Stimulated activated CD8-positive, alpha-beta memory T cell treated with anti-CD3 and anti-CD28 coated beads, Interleukin-7, amount 100 ng/mL, for 48 hours (primary cell): Measurements from ENCODE around the gene MACC1.

Experiments used
- DNase-seq, 2 donors: peaks; one replicate each; pipeline ENCODE4 v3.0.0-alpha.2; 2020; ENCODE audit warnings: low read depth in 1 of 2; ENCODE audit errors: extremely low read depth in 1 of 2

The MACC1 gene, protein sequence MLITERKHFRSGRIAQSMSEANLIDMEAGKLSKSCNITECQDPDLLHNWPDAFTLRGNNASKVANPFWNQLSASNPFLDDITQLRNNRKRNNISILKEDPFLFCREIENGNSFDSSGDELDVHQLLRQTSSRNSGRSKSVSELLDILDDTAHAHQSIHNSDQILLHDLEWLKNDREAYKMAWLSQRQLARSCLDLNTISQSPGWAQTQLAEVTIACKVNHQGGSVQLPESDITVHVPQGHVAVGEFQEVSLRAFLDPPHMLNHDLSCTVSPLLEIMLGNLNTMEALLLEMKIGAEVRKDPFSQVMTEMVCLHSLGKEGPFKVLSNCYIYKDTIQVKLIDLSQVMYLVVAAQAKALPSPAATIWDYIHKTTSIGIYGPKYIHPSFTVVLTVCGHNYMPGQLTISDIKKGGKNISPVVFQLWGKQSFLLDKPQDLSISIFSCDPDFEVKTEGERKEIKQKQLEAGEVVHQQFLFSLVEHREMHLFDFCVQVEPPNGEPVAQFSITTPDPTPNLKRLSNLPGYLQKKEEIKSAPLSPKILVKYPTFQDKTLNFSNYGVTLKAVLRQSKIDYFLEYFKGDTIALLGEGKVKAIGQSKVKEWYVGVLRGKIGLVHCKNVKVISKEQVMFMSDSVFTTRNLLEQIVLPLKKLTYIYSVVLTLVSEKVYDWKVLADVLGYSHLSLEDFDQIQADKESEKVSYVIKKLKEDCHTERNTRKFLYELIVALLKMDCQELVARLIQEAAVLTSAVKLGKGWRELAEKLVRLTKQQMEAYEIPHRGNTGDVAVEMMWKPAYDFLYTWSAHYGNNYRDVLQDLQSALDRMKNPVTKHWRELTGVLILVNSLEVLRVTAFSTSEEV

DNA sequence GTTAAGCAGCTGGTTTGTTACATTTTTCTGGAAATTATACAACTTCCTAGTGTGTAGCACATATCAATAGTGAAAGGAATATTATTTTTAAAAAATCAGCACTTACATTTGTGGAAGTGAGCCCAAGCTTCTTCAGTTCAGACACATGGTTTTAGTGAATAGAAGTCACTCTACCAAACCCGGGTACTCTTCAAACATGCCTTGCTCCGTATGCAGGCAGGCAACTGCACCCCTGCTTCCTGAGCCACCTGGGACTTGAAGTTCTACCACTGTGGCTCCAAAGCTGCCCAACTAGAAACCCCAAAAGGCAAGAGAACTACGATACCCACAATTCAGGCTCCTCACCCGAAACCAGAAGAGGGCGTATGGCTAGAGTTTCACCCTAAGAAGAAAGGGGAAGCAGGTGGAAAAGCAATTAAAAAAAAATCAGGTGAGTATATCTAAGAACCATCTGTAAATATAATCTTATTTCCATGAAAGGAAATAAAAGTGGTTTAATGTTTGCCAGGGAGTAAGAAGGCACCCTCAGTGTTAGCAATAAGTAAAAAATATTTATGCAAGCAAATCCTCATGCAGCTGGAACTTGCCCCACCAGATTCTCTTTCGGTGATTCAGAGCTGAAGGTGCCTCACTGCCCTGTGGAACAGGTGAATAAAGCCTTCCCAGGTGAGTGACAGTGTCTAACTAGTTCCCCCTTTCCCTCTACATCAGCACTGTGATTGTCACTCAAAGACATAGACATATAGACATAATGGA, at the start of gene MACC1:
TSS of gene MACC1 (minus strand) at position 192 of the 756 bp plus-strand sequence. CDS start 55,522 bp downstream, outside the sequence.
- no peak for DNase-seq

GRCh38 chr7:20264623-20265022, 47.4 kb upstream of the MACC1 start:
- no peak for DNase-seq

GRCh38 chr7:20260223-20260622, 43.0 kb upstream of the MACC1 start:
- DNase-seq: no peak

- DNase-seq: no peak
Measured at GRCh38 chr7:20257212-20257611, 40.0 kb upstream of the MACC1 start.

DNA sequence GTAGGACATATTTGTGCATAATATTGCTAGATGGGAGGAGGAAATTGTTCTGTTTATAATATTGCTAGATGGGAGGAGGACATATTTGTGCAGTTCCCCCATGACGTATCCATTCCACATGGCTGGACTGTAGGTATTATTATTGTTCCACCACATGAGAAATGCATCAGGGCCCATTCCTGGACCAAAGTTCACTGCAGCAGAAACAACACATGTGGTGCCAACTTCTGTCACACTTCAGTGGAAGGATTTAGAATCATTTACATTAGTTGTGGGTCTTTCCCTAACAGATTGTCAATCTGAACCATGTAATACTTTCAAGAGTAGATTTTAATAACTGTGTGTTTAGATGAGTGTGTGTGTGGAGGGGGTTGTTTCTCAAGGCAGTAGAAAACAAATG, 32.7 kb upstream of the MACC1 start:
- no peak for DNase-seq

- DNase-seq: no peak
Measured at GRCh38 chr7:20249376-20249775, 32.2 kb upstream of the MACC1 start.

DNA sequence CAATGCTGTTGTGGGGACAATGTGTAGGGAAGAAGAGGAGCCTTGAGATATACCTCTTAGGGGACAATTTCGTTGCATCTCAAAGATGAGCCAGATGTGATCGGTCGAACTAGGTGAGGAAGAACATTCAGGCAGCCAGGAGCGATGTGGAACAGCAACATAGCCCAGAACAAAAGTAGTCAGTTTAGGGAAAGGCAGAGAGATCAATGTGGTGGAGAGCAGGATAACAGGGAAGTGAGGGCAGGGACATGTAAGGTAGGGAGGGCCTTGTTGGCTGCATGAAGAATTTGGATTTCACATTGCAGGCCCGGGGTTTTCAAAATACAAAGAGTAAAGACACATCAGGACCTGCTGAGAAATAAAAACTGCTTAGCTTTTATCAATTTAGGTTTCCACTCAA, 29.1 kb upstream of the MACC1 start:
- no peak for DNase-seq

DNA sequence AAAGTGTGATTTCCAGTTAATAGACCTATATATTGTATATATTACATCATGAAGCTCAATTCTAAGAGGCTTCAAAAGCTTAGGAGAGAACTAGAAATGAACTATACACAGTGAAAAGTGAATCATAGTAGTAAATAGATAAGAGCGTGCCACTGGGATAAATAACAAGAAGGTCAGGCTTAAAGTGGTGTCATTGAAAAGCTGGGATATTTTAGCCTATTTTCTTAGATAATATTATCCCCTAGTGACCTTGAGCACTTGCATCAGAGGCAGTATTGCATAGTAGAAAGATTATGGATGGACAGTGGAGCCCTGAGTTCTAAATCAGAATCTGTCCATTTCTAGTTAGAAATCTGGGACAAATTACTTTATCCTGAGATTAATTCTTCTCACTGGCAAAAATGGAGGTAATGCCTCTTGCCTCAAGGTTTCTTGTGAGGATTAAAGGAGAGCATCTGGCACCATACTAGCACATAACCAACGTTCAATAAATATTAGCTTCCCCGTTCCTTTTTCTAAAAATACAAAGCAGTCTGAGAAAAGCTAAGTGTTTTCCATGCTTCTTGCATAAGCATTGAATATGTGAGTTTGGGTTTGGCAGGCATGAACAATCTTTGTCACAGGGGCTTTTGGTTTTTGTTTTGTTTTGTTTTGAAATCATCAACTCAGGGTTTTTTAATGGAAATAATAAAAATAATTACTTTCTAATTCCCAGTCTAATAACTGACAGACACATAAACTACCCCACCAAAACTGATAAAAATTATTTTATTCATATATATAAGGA, 27.3 kb upstream of the MACC1 start:
- no peak for DNase-seq

GRCh38 chr7:20241911-20242261, 24.7 kb upstream of the MACC1 start:
- DNase-seq: no peak

DNA sequence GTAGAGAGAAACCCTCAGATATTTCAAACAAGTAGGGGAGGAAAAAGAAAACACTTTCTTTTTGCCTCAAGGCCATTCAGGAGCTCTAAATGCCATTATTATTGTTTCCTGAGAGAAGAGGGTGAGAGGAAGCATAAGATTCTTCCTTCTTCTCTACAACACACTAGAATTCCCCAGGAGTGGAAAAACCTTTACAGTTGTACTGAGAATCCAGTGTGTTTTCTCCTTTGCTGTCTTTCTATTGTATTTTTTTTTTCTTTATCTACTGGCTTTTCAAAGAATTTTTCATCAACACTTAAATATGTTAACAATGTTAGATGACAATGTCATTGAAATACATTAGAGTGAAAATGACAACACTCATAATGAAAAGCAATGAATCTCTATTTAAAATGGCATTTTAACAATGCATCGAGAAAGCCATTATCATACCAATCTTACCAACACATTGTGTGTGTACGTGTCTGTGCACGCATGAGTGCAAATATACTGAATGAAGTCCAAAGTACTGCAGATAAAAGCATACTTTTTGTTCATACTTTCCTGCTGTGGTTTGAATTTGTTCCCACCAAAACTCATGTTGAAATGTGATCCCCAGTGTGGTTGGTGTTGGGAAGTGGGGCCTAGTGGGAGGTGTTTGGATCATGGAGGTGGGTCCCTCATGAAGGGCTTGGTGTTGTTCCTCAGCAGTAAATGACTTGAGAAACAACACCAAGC, 24.2 kb upstream of the MACC1 start:
- no peak for DNase-seq

DNA sequence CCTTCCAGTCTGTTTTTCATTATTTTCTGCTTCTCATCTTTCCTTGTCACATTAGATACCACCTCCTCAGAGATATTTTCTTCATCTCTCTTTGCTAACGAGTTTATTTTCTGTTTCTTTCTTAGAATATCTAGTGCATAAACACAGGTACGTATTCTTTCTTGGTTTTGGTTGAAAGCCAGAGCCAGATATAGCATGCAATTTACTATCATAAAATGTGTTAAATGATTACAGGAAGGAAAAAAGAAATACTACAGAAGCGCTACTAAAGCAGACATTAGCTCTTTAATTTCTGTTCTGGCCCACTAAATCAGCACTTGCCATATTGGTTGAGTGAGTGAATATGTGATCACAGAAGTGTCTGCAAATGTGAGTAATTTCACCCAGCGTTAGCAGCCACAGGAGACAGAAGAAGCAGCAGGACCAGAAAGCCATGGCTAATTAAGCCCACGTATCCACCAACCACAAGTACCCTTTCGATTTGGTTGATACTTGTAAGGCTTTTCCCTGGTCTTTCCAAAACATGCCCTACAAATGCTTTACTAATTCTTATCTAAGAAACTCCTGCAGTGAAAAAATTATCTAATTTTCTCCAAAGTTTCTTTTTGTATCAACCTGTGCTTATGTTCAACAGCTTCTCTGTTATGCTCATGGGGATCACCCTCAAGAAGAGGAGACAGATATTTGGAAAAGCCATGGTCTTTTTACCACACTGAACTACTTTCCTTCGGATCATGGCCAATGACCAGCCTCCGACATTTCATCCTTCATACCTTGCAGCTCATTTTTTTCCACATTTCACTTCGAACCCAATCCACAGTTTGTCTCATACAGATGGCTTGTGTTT, 23.1 kb upstream of the MACC1 start:
- DNase-seq: no peak

DNA sequence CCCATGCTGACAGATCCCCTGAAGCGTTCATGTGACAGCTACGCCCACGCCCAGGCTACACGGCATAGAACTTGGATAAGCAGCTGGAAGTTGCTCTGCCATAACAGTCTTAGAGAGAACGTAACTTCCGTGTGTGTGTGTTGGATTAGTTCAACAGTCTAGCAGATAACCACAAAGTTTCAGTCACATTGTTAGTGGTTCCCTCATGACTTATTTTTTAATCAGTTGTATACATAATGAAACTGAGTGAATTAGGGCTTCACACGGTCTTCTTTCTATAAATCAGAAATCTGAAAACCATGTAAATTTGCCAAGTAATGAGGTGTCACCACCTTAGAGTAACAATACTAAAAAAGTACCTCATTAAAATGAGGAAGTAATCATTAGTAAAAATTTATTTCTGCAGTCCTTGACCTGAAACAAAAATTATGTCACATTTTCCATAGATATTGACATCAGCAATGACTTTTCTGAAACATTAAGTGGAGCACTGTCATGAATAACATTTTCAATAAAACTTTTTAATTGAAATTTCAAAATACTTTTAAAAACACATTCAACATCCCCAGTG, 21.7 kb upstream of the MACC1 start:
- DNase-seq: no peak

DNA sequence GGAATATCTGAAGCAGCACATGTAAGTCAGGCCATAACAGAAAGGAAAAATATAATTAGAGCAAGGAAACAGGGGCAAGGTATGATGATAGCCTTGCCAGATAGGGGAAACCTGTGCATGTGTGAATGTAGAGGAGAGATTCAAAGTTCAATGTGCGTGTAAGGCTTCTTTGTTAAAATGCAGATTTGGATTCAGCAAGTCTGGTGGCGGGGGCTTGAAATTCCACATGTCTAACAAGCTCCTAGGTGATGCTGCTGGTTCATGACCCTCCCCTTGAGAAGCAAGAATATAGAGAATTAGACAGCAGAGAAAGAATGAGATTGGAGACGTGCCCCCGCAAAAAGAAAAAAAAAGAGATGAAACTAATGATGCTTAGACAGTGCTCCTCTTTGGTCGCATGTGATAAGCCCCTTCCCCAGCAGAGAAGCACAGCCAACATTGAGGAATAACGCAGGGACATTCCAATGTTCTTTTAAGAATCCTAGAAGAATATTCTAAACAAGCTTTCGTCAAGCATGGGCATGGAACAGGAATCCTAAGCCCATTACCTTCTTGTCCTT, 21.1 kb upstream of the MACC1 start:
- no peak for DNase-seq

GRCh38 chr7:20237464-20238193, 20.4 kb upstream of the MACC1 start:
- no peak for DNase-seq

GRCh38 chr7:20236790-20237189, 19.6 kb upstream of the MACC1 start:
- DNase-seq: no peak

- no peak for DNase-seq
Measured at GRCh38 chr7:20236043-20236442, 18.9 kb upstream of the MACC1 start.

DNA sequence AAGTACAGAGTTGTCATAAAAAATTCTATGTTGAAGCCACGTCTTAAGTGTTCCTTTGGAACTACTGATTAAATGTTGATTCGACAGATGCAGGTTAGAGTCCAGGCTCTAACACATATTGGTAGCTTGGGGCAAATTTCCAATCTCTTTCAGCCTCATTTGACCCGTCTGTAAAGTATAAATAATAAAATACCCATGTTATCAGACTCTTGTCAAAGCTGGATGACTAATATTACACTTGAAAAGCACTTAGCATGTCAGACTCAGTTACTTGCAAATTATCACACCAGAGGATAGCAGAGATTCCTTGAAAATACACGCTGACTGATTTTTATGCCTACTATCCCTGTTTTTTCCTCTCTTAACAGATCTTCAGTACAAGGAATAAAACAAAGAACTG, 18.1 kb upstream of the MACC1 start:
- no peak for DNase-seq

- no peak for DNase-seq
Measured at GRCh38 chr7:20233362-20233761, 16.2 kb upstream of the MACC1 start.
